ENCODE results near the gene RRN3. TPM values are rescaled to one million over a fixed set of nuclear protein-coding genes. Genes with fewer than 3 reads are reported as not detected.
"Not testable (repeated sequence)": the region's sequence is repeated elsewhere in the genome, so short reads cannot be mapped to it uniquely, and the experiment has no call there.

RRN3 gene
- total RNA-seq, 1 donor from 2014 or later, result 19.7 TPM

DNA sequence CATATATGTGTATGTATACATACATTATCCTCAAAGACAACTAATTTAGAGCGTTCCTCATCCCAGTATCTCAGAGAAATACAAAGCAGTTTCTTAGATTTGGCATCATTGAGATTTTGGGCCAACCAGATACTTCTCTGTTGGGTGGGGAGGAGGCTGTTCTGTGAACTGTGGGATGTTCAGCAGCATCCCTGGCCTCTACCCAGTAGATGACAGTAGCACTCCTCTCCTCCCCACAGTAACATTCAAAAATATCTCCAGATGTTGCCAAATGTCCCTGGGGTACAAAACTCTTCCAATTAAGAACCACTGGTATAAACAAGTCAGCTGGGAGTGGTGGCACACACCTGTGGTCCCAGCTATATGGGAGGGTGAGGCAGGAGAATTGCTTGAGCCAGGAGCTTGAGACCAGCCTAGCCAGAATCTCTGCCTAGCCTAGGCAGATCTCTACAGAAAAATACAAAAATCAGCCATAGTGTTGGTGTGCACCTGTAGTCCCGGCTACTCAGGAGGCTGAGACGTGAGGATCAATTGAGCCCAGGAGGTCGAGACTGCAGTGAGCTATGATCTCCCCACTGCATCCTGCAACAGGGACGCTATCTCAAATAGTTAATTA, 6.4 kb upstream of the RRN3 start:
- not testable (repeated sequence) for DNase-seq (ENCODE audit: low spot score)

DNA sequence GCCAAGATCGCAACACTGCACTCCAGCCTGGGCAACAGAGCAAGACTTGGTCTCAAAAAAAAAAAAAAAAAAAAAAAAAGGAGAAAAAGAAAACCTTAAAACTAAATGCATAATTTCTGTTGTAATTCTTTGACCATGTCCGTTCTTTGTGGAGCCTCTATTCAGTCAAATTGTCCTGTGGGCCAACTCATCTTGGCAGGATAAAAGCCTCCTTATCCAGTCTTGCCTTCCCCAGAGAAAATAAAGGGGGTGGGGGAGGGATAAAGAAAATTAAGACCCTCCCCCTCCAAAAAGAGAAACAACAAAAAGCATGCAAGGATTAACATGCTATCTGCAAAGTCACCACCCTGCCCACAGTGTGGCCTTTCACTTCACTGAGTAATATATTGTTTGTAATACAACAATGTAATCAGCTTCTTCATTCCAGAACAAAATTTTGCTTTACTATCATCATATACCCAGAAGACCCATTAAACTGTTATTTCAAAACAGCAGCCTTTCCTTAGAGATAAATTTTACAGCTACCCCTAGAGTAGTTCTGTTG, 5.4 kb upstream of the RRN3 start:
- DNase-seq (ENCODE audit: low spot score), result not testable (repeated sequence)

DNA sequence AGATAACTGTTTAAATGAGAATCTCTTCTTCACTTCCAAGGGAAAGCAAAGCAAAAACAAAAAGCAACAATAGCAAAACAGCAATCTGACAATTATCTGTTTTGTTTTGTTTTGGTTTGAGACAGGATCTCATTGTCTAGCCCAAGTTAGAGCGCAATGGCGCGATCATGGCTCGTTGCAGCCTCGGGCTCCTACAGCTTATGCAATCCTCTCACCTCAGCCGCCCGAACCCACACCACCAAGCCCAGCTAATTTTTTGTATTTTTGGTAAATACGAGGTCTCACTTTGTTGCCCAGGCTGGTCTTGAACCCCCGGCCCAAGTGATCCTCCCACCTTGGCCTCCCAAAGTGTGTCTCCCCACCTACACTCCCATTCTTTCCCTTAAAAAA, 2.5 kb upstream of the RRN3 start:
- not testable (repeated sequence) for DNase-seq (ENCODE audit: low spot score)

DNA sequence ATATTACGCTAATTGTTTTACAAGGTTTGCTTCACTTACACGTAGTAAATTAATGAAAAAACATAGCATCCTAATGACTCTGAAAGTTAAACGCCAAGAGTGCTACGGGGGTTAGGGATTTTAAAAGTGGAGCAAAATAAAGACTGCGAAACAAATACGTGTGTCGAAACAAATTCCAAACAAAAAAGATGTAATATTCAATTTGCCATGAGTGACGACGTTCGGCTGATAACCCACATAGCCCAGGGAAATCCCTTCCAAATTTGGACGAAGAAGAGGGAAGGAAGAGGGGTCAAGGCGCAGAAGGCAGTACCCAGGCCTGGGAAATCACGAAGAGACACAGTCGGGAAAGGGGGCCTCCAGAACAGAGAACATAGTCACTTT, 509 bp downstream of the RRN3 start:
- DNase-seq (ENCODE audit: low spot score), result not testable (repeated sequence)

DNA sequence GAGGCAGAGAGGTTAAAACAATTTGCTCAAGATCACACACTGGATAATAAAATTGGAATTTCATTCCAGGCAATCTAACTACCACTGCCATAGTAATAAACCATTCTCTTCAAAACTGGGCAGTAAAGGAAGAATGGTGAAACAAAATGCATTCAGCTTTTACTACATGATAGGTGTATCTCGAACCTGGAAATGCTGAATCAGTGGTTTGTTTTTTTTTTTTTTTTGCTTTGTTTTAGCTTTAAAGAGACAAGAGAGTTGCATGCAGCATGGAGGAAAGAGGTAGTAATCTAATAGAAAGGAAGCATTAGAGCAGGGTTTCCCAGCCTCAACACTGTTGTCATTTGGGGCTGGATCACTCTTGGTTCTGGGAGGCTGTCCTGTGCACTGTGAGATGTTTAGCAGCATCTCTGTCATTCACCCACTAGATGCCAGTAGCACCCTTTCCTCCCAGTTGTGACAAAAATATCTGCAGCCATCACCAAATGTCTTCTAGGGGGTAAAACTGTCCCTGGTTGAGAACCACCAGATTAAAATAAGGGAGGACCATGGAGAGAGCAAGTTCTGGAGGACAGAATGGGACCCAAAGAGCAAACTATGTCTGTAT, 3.3 kb downstream of the RRN3 start:
- not testable (repeated sequence) for DNase-seq (ENCODE audit: low spot score)

DNA sequence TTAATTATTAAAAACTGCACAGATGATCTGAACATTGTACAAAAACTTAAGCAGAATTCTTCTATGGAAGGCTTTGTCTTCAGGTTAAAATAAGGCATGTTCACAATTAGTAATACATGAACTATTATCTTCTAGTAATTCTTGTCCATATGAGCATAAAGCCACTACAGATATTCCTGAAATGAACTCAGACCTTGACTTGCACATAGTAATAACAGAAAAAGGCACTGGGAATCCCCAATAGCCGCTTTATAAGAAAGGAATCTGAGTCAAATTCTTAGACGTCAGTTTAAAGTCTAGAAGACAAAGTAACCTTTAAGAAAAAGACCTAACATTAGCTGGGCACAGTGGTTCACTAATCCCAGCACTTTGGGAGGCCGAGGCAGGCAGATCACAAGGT, 11.3 kb downstream of the RRN3 start:
- DNase-seq (ENCODE audit: low spot score), result not testable (repeated sequence)

DNA sequence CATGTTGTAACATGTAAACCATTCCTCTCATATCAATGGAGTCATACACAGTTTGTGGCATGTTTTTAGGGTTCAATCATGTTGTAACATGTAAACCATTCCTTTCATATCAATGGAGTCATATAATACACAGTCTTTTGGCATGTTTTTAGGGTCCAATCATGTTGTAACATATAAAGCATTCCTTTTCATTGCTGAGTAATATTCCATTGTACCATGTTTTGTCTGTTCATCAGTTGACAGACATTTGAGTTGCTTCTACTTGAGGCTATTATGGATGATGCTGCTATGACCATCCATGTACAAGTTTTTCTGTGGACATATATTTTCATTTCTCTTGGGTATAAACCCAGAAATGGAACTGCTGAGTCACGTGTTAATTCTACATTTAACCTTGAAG, 13.2 kb downstream of the RRN3 start:
- not testable (repeated sequence) for DNase-seq (ENCODE audit: low spot score)

DNA sequence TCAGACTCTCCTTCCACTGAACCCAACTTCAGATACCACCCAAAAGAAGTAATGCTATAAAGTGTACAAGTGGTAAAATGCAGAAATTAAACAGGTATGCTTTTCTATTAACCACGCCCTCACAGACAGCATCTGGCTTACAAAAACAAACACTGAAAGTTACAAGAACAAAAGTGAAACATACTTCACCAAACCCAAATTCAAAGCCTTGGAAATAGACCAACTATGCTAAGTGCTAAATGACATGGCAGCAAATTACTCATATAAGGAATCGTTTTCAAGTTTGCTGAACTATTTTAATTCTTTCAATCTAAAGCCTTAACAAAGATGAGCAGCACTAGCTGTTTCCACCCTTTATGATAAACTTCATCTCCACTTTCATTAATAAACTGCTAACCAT, 17.9 kb downstream of the RRN3 start:
- DNase-seq (ENCODE audit: low spot score), result not testable (repeated sequence)

DNA sequence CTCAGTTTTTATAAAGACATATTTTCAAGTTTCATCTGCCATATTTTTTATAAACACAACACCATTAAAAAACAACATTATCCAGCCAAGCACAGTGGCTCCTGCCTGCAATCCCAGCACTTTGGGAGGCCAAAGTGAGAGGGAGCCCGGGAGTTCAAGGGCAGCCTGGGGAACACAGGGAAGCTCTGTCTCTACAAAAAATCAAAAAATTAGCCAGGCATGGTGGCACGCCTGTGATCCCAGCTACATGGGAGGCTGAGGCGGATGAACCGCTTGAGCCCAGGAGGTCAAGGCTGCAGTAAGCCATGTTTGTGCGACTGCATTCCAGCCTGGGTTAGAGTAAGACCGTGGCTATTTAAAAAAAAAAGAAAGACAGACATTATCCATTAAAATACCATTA, 21.0 kb downstream of the RRN3 start:
- no peak for DNase-seq (ENCODE audit: low spot score)

DNA sequence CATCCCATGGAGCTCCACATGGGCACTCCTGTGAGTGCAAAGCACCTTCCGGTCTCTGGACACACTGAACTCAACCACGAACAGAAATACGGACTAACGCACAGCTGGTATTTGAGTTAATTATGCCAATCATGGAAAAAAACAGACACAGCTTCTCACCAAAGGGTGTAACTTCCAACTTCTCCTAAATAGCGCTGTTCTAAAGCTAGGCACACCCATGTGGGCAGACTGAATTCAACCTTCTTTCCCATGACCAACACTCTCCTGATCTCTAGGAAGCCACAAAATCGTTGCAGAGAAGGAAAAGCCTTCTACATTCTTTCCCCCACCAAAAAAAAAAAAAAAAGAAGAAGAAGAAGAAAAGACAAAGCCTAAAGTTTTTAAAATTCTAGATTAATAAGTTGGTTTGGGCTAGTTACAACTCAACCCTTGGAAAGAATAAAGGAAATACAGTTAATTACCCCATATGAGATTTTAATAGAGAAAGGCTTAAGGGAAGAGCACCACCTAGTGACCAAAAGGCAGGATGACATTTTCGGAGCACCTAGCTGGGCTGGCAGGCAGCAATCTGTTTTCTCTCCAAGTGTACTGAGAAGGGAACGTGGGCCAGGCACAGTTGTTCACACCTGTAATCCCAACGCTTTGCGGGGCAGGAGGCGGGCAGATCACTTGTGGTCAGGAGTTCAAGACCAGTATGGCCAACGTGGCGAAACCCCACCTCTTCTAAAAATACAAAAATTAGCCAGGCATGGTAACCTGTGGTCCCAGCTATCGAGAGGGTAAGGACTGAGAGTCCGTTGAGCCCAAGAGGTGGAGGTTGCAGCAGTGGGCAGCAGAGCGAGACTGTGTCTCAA, 21.9 kb downstream of the RRN3 start:
- DNase-seq (ENCODE audit: low spot score), result not testable (repeated sequence)

DNA sequence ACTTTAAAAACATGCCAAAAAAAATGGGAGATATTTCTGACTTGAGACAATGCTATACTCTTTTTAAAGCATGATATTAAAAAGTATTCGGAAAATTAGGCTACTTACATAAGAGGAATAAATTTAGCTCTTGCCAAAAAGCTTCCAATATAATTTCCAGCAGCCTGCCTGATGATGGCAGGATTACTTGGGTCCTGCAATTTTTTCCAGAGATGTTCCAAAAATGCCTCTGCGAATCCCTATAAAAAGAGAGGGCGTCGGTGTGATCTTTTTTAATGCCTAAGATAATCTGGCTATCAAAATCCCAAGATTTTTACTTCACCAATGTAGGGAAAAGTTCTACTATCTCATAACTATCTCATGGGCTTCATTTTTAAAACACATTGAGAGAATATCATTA, 23.1 kb downstream of the RRN3 start:
- DNase-seq (ENCODE audit: low spot score), result not testable (repeated sequence)

DNA sequence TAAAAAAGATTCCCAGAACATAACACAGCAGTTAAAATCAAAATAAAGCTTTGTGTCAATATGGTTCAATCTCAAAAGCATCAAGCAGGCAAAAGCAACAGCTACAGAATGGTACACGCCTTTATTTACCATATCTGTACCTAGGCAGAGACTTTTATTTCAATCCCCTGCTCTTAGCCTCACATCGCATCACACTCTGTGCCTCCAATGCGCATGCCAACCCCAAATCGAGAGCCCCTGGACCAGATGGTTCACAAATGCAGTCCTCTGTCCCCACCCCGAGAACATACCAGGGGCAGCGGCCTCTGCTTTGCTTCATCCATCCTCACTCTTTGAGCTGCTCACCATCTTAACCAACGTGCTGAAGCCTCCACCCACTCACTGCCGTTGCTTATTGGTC, 27.4 kb downstream of the RRN3 start:
- DNase-seq (ENCODE audit: low spot score), result not testable (repeated sequence)

DNA sequence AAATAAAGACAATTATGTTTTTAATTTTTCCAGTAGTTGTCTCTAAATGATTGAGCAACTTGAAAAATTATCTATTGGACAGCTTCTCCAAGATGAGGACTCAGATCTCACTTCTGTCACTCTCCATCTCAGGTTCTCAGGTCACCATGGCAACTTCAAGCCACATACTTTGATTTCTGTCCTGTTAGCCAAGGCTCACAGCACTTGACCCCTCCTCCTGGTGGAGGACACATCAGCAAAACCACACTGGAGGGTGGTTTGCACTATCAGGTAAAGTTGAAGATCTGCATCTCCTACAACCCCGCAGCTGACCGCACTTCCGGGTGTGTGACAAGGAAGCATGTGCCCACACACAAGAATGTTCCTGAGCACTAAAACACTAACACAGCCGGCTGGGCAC, 28.1 kb downstream of the RRN3 start:
- not testable (repeated sequence) for DNase-seq (ENCODE audit: low spot score)

DNA sequence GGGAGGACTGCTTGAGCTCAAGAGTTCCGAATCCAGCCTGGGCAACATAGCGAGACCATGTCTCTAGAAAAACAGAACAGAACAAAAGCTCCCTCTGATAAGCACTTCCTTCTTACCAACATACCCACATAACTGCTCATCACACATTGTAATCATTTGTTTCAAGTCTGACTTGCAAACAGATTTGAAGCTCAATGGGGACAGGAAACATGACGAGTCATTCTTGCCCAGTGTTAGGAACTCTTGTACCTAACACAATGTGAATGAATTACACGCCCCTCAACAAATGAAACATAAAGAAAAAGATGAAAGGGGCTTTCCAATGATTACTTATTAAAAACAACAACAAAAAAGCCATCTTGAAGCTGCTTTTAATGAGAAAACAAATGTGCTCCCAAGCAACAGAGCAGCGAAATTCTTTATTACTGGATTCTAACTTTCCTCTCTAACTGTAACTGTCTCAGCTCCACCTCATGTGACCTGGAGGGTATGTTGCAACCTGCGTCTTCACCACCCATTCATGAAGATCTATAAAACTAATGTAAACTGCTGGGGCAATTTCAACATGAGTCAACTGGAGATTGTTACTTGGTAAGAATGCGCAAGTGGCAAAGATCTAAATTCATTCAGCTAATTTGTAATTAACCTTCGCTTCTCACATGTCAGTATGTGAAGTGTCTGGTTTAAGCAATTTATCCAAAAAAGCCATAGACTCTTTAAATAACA, 31.8 kb downstream of the RRN3 start:
- DNase-seq (ENCODE audit: low spot score), result not testable (repeated sequence)

DNA sequence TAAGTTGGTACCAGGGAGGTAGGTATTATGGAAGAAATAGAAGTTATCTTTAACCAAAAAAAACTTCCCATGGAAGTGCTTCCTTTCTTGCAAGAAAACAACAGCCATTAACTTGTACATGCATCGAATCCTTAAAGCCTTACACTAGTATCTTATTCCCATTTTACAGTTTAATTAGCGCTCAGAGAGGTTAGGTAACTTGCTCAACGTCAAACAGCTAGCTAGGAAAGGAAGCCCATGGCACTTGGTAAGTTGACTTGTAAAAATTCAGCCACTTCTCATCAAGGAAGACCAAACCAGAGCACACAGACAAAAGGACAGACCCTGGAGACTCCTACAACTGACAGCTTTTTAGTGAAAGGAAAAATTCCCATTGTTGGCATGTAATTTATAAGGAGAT, 34.7 kb downstream of the RRN3 start:
- DNase-seq (ENCODE audit: low spot score), result no peak

DNA sequence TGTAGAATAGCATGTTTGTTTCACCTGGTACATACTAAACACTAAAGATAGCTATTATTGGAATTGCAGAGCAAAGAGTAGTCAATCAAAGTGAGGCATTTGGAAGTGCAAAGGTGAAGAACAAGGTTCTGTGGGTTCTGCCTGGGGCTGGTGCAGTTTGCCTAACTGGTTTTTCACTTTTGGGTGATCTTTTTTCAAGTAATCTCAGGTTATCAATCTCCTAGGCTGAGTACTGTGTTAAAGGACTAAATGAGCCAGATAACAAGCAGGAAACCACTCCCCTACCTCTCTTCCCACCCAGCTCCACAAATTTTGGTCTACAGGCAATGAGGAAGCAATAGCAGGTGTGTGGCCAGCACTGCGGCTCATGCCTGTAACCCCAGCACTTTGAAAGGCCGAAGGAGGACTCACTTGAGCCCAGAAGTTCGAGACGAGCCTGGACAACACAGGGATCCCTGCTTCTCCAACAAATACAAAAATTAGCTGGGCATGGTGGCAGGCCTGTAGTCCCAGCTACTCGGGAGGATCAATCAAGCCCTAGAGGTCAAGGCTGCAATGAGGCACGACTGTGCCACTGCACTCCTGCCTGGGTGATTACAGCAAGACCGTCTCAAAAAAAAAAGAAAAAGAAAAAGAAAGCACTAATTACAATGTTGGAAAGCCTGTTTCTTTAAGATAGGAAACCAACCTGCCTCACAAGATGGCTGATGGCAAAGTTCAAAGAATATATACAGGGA, 36.2 kb downstream of the RRN3 start:
- no peak for DNase-seq (ENCODE audit: low spot score)

DNA sequence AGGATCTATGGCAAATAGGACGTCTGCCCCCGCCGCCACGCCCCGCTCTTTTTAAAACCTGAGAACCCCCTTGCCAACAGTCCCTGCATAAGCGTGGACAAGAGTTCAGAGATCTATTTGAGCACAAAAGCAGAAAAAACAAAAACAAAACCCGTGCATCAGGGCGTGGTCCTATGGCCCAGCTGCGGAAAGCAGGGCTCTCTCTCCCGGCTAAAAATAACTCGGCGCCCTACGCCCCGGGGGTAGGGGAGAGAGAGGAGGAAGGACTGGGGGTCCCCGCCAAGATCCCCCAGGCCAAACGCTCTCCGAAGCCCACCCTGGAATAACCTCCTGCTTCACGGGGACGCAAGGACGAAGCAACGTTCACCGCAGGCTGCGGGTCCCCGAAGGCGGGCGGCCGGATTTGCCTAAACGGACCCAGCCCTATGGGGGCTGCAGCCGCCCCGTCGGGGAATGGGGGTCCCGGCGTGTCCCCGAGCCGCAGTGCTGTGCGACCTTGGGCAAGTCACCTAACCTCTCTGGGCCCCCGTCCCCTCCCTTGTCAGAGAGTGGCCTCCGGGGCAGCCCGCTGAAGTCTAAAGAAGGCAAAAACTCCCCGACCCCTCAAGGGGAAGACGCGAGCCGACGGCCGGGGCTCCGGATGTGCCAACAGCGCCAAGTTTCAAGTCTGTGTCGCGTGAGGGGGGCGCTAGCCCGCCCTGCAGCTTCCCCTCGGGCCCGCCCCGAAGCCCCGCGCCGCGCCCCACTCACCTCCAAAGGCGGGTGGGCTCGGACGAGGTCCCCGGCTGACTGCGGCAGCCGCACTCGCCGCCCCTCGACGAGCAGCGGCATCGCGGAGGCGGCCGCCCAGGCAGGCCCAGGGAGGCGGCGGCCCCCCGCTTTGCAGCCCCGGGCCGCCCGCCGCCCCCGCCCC, 38.7 kb downstream of the RRN3 start:
- peak; percentile 26 for DNase-seq (ENCODE audit: low spot score)

DNA sequence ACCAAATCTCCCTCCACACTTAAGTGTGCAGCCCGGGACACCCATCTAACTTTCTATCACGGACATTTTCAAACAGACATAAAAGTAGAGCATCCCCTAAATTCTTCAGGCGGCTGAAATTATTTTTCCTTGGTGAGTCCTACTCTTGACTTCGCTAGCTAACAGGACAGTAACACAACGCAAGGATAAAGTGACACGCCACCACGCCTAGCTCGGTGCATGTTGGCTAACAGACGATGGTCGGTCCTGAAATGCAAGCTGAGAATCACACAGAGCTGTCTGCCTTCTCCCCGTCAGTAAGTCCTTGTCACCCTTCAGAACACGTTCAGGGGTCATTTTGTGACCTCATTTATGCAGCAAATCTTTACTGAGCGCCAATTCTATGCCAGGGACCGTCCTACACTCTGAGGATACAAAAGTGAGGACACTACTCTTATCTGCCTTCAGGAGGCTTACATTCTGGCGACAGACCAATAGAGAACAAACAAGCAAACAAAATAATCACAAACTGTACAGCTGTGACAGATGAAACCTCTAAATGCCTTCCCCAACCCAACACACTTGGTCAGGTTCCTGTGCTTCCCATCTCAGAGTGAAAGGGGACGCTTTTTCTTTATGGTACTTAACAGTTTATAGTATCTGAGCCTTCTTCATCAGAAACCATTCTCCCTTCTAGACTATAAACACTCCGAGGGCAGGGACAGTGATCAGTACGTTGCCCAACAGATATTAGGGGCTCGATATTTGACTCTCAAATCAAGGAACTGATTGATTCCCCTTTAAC, 39.5 kb downstream of the RRN3 start:
- DNase-seq (ENCODE audit: low spot score), result no peak

DNA sequence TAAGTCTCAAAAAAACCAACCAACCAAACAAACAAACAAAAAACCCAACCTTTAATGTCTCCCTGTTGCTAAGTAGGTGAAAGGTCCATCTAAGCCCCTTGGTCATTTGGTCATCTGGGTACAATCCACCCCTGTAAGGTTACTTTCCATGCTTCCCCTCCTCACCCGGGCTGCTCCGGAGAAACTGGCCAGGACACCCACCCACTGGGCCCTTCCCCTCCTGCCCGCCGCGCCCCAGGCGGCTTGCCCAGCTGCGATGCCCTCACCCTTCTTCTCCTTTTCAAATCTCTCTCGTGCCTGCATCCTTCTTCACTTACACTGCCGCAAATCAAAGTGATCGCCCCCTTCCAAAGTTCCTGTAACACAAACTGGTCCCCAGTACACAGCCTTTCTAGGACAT, 40.2 kb downstream of the RRN3 start:
- DNase-seq (ENCODE audit: low spot score), result no peak

All from umbilical cord (tissue), 2 donors.